Activated CD4-positive, alpha-beta T cell treated with anti-CD3 and anti-CD28 coated beads, Interleukin-2, Interleukin-4, amounts not matched to agents 100 ng/mL and 50 ng/mL, durations not matched to agents 16 hours and 8 hours (primary cell): Measurements from ENCODE around the gene MRPL57.
A peak's percentile ranks its signal among the peaks of the same experiment; 100 is the strongest.
"Not testable (repeated sequence)": the region's sequence is repeated elsewhere in the genome, so short reads cannot be mapped to it uniquely, and the experiment has no call there.

Source experiments
- DNase-seq: peaks from one replicate; pipeline ENCODE4 v3.0.0-alpha.2; 2020; ENCODE audit warnings: low spot score

Gene MRPL57

DNA sequence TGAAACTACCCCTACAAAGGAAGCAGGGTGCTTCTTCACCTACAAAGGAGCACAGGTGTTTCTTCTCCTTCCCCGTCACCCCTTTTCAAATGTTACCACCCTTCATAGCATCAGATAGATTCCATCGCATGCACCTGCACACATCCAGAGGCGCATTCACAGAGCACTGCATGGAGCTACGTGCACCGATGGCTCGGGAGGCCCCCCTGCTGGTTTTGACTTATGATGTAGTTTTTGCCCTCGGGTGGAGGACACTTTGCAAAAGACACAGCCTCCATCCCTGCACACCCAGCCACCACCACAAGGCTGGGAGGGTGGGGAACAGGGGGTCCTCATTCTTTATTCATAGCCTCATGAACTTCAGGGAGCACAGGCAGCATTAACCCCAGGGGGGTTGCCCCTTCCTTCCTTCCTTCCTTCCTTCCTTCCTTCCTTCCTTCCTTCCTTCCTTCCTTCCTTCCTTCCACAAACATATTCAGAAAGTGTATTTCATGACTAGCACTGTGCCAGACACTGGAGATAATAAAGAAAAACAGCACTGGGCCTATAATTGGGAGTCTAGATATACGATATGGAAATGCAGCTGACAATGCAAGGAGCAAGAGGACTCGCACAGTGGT lies 21.3 kb downstream of the MRPL57 start:
- not testable (repeated sequence) for DNase-seq

DNA sequence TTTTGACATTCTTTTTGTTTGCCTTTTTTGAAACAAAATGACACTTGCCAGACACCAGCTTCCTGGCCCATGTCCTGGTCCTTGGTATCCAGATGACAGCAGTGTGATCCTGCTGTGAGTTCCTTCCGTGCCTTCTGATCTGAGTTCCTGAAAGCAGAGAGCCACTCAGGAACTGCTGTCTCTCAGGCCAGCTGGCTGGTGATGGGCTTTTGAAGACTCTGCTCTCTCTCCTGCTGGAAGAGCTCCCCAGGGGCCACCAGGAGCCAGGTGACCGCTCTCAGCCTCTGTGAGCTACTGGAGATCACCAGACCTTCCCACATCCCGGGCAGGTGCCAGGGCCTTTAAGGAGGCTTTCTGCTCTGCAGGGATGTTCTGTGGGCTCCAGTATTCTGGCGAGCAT lies 21.9 kb downstream of the MRPL57 start:
- DNase-seq, result not testable (repeated sequence)

DNA sequence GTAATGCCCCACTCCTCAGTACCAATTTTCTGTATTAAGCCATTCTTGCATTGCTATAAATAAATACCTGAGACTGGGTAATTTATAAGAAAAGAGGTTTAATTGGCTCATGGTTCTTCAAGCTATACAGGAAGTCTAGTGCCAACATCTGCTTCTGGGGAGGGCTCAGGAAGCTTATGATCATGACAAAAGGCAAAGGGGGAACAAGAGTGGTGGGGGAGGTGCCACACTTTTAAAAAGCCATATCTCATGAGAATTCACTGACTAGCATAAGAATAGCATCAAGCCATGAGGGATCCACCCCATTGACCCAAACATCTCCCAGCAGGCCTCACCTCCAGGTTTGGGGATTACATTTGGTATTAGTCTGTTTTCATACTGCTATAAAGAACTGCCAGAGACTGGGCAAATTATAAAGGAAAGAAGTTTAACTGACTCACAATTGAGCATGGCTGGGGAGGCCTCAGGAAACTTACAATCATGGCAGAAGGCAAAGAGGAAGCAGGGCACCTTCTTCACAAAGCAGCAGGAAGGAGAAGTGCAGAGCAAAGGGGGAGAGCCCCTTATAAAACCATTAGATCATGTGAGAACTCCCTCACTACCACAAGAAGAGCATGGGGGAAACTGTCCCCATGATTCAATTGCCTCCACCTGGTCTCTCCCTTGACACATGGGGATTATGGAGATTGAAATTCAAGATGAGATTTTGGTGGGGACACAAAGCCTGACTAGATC lies 25.2 kb downstream of the MRPL57 start:
- not testable (repeated sequence) for DNase-seq

GRCh38 chr13:21202767-21203531 lies 26.5 kb downstream of the MRPL57 start:
- DNase-seq, result no peak

- no peak for DNase-seq
These were observed 32.2 kb downstream of the MRPL57 start for GRCh38 chr13:21208652-21209154.

DNA sequence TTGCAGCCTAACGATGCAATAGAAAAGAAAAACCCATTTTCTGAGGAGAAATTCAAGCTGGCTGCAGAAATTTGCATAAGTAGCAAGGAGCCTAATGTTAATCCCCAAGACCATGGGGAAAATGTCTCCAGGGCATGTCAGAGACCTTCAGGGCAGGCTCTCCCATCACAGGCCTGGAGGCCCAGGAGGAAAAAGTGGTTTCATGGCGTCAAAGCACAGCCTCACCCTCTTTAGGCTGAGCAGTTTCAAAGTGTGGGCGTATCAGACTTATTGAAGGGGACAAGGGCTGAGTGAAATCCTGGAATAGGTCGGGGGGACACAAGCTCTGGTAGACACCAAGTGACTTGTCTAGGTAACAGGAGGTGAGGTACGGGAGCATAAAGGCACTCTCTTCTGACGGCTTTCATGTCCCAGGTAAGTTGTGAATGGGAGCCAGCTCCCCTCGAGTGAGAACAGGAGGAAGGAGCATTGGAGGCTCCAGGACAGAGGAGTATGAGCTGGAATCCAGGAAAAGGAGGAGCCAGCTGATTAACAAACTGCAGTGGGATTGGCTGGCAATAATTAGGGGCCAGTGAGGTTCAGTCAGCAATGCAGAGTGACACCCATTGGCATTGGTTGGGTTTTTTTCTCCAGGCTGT lies 35.8 kb downstream of the MRPL57 start:
- no peak for DNase-seq

- DNase-seq, result not testable (repeated sequence)
These were observed 39.0 kb downstream of the MRPL57 start for GRCh38 chr13:21215419-21215818.

DNA sequence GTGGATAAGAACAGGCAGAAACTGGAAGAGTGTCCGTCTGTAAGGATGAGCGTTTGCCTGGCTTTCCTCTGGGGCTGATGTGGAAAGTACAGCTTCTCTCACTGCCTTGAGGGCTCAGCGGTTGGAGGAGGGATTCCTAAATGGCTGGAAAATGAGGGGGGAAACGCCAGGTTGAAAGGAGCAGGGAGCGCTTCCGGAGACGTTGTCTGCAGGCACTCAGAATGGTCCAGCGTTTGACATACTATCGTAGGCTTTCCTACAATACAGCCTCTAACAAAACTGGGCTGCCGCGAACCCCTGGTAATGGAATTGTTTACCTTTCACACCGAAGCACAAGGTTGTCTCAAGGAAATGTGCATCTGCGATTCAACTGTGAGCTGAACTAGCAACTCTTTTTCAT lies 39.9 kb downstream of the MRPL57 start:
- DNase-seq, result no peak

DNA sequence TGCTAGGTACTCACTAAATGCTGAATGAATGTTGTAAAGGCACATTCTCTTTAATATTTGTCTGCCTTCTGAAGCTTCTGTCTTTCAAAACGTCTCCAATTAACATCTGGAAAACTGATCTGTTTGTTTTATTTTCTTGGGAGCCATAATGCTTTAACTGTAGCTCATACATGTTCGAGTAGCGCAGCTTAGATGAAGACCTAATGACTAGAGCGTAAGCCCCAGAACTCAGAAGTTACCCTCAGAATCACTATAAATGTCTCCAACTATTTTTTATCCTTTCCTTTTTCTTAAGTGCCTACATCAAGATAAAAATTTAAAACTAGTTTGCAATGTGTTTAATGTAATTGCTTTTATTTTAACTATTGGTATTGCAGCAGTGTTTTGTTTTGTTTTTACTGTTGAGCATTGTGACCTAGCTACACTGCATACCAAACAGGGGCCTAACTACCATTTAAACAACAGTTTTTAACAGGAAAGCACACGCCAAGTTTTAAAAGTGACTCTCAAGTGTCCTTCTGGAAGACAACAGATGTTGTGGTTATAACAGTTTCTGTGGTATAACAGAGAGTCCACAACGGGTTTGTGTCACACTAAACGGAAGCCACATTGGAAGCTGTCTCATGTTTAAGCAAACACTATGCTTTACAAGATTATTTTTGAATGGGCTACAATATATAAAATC lies 42.0 kb downstream of the MRPL57 start:
- DNase-seq, result peak; percentile 68

GRCh38 chr13:21219036-21219381 lies 42.6 kb downstream of the MRPL57 start:
- DNase-seq, result no peak

GRCh38 chr13:21219716-21220115 lies 43.3 kb downstream of the MRPL57 start:
- peak; percentile 8 for DNase-seq

GRCh38 chr13:21221268-21221667 lies 44.8 kb downstream of the MRPL57 start:
- DNase-seq, result no peak

DNA sequence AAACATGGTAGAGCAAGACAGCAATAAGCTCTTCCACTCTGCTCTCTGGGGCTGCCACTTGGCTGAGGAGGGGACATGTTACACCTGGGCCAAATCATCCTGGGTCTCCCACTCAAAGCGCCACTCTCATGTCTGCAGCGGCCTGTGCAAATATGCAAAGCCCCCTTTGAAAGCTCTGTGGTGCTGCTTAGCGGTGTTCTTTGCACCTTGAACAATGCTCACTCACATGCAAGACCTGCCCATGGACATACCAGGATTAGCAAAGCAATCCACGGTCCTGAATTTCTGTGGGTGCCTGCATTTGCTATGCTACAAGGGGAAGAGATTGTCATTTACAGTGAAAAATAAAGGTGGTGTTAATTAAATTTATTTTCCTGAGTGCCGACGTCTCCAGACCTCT lies 48.6 kb downstream of the MRPL57 start:
- no peak for DNase-seq

GRCh38 chr13:21225841-21226581 lies 49.6 kb downstream of the MRPL57 start:
- DNase-seq, result no peak

DNA sequence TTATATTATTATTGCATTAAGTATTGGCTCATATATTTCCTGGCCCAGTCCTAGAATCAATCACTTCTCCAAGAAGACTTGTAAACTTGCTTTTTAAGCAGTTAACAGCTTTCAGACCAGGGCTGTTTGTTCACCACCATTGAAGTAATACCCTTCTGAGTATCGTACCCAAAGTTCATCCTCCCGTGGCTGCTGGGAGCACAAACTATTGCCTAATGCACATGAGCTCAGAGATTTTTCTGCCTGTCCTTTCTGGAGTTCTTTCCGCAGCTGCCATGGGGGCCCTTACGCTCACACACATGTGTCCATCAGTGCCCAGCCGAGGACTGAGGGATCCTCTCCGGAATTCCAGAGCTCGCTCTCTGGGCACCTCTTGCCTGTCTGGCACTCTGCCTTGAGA lies 51.5 kb downstream of the MRPL57 start:
- no peak for DNase-seq
